Non-pigmented ciliary epithelial cell (primary cell): ENCODE measurements around the gene NELFA.
A peak's percentile ranks its signal among the peaks of the same experiment; 100 is the strongest.

Experiments
- DNase-seq: peaks from one replicate; pipeline ENCODE4 v3.0.0-alpha.2; 2010; ENCODE audit warnings: low read depth

NELFA gene

DNA sequence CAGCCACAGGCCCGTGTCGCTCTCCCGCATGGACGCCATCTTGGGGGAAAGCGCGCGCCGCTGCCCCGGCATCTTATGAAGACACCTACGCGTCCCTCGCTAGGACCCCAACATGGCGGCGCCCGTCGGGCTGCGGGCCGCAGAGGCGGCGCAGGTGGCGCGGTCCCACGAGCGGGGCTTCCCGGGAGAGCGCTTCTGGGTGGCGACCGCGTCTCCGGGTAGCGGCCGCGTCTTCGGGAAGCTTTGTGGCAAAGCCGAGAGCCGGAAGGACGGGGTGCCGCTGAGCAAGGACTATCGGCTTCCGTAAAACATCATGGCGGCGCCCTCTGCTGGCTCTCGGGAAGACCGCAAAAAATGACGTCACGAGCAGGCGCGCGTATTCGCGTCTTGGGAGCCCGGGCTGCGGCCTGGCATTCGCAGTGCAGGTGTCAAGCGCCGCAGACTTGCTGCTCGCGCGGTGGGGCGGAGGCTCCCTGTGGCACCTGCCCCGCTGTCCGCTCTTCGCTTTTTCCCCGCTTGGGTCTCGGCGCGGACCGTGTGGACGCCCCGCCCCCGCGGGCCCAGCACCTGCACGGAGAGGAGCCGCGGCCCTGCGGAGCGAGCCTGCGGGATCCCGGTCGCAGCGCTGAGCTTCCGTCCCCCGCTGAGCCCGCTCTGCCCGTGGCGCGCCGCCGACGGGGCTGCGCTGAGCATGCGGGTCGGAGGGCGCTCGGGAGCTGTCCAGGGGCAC lies at the start of gene NELFA:
Gene NELFA, minus strand, starts transcription at position 54 of the 730 bp plus-strand sequence. Its CDS starts 15 bp downstream, at position 39.
- DNase-seq, result peak; percentile 60

DNA sequence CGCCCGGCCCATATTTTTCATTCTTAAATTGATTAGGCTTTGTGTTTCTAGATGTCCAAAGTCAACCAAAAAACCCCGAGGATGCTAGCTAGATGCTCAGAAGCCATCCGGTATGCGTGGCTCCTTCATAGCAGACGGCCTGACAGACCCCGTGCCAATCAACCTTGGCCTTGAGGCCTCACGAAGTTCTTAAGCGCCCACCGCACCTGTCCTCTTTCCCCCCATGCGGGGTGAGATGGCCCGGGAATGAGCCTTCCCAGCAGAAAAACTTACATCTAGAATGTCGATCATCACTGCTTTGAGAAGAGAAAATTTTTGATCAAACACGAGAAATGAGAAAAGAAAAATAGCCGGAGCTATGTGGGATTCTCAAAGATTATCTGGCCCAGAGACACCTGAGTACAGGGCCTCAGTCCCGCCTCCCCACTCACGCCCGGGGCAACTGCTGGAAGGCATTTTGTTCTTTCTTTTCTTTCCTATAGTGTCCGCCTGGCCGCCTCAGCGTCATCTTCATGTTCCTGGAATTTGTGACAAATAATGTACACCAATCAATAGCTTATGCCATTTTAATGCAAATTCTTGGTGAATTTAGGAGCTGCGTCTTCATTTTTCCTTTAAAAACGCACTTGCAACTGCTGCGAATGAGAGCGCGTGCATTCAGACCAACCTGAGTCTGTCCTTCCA lies 48.8 kb upstream of the NELFA start:
- no peak for DNase-seq

DNA sequence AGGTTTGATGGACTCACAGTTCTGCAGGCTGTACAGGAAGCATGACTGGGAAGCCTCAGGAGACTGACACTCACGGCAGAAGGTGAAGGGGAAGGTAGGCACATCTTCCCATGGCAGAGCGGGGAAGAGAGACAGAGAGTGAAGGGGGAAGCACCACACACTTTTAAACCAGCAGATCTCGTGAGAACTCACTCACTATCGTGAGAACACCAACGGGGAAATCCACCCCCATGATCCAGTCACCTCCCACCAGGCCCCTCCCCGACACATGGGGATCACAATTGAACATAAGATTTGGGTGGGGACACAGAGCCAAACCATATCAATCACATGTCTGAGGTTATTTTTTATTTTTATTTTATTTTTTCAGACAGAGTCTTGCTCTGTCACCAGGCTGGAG lies 45.4 kb upstream of the NELFA start:
- DNase-seq, result no peak

DNA sequence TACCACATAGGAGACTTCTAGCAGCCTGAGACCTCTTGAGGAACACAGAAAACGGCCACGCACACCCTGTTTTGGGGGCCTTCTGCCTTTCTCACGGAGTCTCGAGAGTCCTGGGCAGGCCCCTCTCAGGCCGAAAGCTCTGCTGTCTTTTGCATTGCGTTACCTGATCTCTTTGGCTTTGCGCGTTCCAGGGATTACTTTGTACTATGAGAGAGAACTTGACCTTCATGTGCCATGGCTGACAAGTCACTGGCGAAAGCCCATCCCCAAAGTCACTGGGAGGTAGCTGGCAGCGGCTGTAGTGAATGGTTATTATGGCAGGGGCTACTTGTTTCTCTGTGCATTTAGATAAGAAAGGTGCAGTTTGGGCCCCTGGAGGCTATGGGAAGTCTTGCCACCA lies 42.3 kb upstream of the NELFA start:
- no peak for DNase-seq

DNA sequence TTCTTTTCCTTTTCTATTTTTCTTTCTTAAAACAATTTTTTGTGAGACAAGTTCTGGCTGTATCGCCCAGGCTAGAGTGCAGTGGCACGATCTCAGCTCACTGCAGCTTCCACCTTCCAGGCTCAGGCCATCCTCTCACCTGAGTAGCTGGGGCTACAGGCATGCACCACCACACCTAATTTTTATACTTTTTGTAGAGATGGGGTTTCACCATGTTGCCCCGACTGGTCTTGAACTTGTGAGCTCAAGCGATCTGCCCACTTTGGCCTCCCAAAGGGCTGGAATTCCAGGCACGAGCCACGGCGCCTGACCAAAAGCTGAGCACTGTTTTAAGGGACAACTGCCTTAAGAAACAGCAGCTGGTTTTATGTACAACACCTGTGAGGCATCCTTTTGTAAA lies 41.0 kb upstream of the NELFA start:
- DNase-seq, result no peak

DNA sequence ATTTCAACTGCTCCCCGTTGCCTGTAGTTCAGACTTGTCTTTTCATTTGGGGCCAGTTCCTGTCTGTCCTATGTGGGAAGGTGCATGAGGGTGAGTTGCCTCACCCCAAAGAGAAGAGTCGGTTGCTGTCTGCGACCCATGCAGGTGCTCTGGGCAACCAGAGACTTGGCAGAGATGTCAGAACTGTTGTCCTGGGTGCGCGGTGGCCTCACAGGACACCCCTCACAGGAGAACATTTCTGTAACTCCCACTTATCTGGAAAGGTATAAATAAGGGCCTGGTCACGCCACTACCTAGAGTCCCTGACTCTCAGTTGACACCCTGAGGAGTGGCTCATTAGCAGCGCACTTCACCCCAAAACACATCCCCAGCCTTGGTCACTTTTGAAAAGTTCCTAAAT lies 40.6 kb upstream of the NELFA start:
- no peak for DNase-seq

DNA sequence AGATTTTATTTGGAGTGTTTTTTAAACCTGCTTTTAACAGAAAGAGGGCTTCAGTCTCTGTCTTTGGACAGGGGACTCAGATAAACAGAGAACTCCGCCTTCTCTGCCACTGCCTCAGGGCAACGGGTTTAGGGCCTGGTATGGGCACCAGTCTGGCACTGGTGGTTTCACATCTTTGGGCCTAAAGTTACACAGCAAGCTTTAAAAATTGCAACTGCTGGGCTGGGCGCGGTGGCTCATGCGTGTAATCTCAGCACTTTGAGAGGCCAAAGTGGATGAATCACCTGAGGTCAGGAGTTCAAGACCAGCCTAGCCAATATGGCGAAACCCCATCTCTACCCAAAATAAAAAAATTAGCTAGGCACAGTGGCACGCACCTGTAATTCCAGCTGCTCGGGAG lies 40.1 kb upstream of the NELFA start:
- DNase-seq, result no peak

DNA sequence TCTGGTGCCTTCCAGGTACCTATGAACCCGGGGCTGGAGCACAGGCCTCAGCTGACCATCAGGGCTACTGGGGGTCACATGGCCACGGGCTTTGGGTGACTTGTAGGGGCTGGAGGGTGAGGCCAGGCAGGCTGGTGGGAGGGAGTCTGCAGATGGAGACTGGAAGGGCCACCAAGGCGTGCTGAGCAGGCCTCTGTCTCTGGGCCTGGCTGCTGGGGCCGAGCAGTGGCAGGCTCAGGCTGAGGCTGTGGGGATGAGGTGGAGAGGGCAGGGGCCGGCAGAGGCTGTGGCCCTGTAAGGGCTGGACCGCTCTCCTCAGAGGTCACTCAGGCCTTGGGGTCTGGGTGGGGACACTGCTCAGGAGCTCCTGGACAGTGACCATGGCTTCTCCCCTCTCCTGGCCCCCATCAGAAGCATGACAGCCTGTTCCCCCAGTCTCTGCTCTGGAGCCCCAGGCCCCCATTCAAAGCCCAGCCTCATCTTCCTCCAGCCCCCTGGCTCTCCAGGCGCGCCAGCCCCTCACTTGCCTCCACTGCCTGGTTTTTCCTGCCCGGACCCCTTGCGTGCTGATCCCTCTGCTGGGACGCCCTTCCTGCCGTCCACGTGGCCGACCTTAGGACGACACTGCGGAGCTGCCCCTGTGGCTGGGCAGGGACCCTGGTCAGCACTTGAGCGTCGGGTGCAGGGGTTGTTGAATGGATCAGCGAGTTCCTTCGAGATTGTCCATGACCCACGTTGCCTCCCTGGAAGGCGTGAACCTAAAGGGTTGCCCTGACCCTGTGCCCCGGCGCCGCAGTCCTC lies 39.2 kb upstream of the NELFA start:
- no peak for DNase-seq

DNA sequence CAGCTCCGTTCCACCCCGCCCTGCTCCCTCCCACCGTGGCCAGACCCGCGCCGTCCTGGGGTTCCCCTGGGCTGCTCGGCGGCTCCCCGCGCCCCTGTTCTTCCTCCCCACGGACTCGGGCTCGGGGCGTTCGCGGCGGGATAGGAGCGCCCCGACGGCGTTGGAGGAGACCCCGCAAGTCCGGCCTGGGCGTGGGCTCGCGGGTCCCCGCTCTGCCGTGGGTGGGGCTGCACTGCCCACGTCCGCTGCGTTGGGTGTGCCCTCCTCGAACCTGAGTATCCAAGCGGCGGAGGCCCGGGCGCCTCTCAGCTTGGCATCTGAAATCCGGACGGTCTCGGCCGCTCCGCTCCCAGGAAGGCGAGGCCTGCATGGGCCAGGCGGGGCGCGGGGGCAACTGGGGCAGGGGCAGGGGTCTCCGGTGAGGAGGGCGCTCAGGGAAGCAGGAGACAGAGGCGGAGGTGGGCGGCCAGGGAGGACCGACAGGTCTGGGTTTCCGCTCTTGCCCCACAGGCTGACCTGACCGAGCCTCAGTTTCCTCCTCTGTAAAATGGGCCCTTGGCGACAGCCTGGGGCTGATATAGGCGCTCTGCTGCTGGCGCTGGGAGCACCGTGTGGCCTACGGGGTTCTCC lies 38.4 kb upstream of the NELFA start:
- DNase-seq, result no peak

DNA sequence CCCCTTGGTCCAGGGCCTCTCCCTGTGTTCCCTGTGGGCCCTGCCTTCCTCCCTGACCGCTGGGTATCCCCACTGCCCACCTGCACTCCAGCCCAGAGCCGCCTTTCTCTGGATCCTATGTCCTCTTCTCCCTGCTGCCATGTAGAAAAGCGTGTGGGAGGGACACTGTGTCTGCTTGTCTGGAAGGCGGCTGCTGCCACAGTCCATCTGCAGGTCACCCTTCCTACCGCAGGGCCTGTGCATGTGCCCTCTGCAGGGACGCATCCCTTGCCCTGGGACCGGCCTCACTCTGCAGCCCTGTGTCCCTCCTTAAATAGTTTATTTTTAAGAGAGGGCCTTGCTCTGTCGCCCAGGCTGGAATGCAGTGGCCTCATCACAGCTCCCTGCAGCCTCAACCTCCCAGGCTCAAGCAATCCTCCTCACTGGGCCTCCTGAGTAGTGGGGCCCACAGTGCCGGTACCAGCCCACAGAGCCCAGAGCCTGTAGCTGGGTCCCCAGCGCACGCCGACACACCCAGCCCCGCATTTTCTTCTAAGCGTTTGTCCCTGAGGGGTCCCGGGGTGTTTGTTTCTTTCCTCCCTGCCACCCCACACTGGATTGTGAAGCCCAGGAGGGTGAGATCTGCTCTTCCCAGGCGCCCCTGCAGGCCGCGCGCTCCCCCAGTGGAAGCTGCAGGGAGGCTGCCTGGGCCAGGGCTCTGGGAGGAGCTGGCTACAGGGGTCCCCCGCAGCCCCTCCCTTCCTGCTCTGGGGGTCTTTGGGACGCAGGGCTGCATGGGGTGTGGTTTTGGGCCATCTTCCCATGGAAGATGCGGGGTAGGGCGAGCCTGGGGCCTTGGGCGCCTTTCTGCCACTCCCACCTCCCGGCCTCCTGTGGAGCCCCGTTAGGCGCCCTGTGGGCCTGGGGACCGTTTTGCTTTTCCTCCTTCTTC lies 37.5 kb upstream of the NELFA start:
- no peak for DNase-seq

DNA sequence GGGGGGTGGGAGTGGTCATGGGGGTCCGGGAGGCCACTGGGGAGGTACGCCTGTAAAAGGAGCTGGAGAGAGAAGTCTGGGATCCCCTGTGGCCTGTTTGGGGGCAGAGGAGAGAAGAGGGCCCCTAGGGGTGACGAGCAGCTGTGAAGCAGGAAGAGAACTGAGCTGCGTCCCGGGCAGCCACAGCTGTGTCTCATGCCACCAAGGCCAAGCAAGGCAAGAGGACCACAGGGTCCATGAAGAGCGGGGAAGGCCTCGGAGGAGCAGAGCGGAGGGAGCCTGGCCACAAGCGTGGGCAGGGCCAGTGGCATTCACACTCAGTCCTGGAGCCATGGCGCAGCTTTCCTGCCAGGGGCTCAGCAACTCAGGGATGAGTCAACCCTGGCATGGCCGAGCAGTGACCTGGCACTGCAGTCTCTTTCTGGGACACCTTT lies 36.8 kb upstream of the NELFA start:
- DNase-seq, result no peak

DNA sequence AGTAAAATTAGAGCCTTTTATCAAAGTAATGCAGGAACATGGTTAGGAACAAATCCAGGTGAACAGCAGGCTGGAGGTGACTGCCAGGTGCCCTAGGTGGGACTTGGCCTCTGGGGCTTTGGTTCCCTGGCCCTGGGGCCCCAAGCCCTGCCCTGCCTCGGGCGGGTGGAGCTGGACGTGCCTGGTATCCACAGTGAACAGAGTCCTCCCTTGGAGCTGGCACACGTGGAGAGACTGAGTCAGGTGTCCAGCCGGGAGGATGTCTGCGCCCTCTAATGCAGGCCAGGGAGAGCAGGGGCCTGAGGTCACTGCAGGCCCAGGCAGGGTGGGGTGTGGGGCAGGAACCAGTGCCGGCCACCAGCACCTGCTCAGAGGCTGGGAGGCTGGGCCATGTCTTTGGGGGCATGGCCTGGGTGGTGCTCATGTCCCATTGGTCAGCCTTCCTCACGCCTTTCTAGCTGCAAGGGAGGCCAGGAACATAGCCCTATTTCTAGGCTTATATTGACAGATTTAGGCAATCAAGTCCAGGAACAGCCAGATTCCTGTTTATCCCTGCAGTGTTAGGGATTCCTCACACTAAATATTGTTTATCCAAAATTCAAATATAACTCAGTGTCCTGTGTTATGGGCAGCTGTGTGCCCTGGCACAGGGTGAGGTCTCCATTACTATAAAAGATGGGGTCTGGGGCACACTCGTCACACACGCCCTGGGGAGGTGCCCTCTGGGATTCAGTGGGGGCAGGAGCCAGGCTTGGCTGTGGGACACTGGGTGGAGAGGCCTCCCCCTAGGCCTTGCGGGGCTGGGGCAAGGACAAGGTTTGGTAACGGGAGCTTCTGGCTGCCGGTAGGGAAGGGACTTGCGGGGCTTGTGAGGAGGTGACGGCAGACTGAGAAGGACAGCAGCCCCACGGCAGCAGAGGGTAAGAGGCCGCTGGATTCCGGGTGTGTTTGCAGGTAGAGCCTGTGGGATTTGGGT lies 36.1 kb upstream of the NELFA start:
- DNase-seq, result no peak

DNA sequence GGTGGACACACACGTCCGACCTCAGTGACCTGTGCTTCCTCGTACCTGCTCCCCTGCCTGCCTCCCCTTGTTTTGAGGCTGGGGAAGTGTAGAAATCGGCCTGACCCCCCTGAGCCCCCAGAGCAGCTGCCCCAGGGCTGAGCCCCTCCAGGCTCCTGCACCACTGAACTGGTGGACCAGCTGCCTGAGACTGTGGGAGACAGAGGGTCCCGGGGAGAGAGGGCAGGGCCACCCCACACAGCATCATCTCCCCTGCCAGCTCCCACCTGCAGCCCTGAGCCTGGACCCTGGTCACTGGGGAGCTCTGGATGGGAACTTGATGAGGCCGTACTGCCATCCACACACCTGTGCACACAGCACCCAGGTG lies 35.3 kb upstream of the NELFA start:
- no peak for DNase-seq

DNA sequence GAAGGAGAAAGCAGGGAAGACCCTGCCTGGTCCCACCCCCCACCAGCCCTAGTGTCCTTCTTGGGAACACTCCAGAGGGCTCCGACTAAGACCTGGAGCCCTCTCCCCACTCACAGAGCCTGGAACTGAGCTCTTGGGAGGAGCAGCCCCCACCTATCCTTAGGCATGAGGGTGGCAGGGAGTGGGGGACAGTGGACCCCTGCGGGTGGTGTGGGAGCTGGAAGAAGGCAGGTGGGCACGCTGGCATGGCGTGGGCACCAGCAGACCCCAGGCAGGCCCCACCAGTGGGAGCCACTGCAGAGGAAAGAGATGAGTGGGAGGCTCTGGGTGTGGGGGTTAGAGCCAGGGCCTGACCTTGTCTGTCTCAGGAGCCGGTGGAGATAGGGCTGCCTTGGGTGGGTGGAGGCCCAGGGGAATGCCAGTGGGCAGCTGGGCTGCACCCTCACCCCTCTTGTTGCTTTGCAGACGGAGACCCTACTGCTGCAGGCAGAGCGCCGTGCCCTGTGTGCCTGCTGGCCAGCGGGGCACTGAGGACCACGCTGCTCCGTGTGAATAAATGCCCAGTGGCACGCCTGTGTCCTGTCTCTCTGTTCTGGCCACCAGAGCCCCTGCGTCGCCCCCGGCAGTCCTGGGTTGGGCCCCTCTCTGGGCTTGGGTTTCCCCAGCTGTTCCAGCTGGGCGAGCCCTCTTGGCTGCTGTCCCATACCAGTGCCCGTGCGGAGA lies 34.8 kb upstream of the NELFA start:
- no peak for DNase-seq

DNA sequence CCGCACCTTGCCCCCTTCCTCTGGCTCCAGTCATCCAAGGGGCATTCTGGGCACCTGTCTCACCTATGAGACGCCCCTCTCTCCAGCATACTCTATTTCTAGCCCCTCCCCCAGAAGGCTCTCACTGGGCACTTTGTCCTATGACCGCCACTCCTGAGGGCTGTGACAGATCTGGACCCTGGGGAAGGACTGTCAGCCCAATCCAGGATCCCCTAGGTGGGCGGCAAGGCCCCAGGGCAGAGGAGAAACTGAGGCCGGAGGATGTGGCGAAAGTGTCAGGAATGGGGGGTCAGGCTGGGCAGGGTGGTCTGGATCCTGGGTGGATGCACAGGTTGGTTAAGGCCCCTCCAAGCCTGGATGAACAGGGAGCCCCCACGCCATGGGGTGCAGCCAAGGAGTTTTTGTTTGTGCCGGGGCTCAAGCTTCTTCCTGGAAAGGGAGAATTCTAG lies 34.2 kb upstream of the NELFA start:
- no peak for DNase-seq

DNA sequence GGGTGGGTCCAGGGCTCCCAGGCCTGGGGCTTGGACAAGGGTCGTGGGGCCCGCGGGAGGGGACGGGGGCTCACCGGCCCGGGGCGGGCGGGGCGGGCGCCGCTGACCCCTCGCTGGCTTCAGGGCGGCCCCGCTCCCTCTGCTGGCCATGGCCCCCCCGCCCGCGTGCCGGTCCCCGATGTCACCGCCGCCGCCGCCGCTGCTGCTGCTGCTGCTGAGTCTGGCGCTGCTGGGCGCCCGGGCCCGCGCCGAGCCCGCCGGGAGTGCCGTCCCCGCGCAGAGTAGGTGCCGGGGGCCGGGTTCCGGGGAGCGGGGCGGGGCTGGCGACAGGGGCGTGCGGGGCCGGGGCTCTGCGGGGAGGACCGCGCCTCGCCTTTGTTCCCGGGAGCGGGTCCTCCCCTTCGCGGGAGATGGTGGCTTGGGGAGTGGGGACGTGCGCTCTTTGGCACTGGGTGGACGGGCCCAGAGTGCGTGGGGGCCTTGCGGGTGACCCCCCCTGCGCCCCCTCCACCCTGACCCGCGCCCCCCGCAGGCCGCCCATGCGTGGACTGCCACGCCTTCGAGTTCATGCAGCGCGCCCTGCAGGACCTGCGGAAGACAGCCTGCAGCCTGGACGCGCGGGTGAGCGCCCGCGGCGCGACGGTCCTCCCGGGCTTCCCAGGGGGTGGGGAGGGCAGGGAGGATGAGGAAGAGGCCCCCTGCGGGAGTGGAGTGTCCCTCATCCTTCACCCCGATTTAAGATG lies 33.6 kb upstream of the NELFA start:
- no peak for DNase-seq

DNA sequence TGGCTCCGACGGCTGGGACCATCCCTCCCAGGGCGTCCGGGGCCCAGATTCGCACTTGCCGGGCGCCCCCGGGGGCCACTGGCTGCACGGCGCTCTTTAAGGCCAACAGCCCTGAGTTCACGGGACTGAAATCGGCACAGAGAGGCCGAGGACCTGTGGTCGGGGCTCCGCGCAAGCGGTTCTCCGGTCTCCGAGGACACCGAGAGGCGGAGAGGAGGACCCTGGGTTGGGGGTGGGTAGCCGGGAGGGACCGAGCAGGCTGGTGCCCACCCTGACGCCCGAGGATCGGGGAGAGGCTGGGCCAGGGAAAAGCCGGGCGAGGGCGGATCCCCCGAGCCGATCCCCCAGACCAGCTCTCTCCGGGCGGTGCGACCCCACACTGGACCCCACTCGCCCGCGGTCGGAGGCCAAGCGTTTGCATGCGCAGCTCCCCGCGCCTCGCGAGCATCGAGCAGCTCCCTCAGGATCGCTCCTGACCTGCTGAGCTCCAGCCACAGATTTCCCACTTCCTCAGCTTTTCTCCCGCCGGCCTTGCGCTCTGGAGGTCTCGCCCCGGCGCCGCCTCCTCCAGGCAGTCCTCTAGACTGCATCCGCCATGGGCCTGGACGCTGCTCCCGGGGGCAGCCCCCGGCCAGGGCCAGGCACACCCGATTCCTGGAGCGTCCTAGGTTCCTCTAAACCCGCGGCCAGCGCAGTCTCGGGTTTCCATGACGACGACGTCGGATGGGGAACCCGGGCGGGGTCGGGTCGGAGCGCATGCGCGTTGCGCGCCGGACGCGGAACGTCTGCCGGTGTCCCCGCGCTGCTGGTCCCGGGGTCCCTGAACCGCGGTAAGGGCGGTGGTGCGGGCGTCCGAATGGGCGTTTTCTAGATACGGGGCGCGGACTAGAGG lies 32.7 kb upstream of the NELFA start:
- DNase-seq, result peak; percentile 5
